ENCODE measurements around the gene BBS10.

GRCh38 chr12:76384560-76384959, 36.3 kb upstream of the BBS10 start:
- TF ChIP-seq CTCF (IDR thresholded peaks at IDR 0.05), result no peak
- no peak for TF ChIP-seq POLR2A (IDR thresholded peaks at IDR 0.05)

Data from Peyer's patch (tissue), 4 donors.